Measurements from ENCODE around the gene KIF7.
"Not testable (repeated sequence)": the region's sequence is repeated elsewhere in the genome, so short reads cannot be mapped to it uniquely, and the experiment has no call there.

The KIF7 gene

GRCh38 chr15:89587955-89588354 is 67.3 kb downstream of the KIF7 start:
- H3K4me3 ChIP-seq (ENCODE audit: low read depth, low read length) = no peak overlapping the region
- no peak for TF ChIP-seq CTCF (IDR thresholded peaks at IDR 0.05; ENCODE audit: low read depth, low read length)

GRCh38 chr15:89586651-89587050 is 68.6 kb downstream of the KIF7 start:
- no peak overlapping the region for H3K4me3 ChIP-seq (ENCODE audit: low read depth, low read length)
- no peak for TF ChIP-seq CTCF (IDR thresholded peaks at IDR 0.05; ENCODE audit: low read depth, low read length)

DNA sequence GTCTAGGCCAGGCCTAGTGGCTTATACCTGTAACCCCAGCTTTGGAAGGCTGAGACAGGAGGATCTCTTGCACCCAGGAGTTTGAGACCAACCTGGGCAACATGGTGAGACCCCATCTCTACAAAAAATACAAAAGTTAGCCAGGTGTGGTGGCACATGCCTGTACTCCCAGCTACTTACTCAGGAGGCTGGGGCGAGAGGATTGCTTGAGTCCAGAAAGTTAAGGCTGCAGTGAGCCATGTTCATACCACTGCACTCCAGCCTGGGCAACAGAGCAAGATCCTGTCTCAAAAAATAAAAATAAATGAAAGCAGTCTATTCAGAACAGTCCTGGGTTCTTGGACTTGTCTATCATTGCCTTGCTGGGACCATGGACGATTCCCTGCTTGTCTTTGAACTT is 74.5 kb downstream of the KIF7 start:
- H3K4me3 ChIP-seq (ENCODE audit: low read depth, low read length) = not testable (repeated sequence)

GRCh38 chr15:89578146-89578545 is 77.1 kb downstream of the KIF7 start:
- H3K4me3 ChIP-seq (ENCODE audit: low read depth, low read length) = peak overlapping the region; percentile 35; the same call in 1 of the 2 replicates
- no peak for TF ChIP-seq CTCF (IDR thresholded peaks at IDR 0.05; ENCODE audit: low read depth, low read length)
